Testis (tissue), 2 donors: ENCODE data around the gene GALNT5.

Source experiments
- POLR2A ChIP-seq: fragments of 450-650 bp; IDR thresholded peaks from one replicate; pipeline ENCODE4 v1.6.1; 2017; ENCODE audit warnings: antibody characterized with exemption, mild to moderate bottlenecking, moderate library complexity
- TF ChIP-seq, protein P1 (sequence below), 3 experiments: fragments of 450-650 bp in 2 of 3; fragments of 200-600 bp in 1 of 3; sonication (generic) in 1 of 3; IDR thresholded peaks; one replicate each; pipeline ENCODE4 v1.5.1; 2016 to 2019; ENCODE audit warnings: antibody characterized with exemption in 3 of 3, mild to moderate bottlenecking in 2 of 3, moderate library complexity in 1 of 3

DNA sequence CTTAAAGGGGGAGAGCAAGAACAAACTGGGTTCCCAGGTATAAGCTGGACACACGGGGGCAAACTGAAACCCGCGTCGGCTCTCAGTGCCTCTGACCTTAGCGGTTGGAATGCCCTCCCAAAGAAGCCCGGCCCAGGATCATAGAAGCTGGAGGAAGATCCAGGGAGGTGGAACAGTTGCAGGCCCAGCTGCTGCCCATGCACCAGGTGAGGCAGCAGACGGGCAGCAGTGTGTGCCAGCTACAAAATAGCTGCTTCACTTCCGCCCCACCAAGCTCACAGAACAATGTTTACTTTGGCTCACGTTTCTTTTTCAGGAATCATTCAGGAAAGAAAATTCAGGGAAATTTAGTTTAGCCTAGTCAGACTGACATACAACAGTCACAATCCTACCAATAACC, 72.0 kb downstream of the GALNT5 start:
- TF ChIP-seq, protein P1, sequence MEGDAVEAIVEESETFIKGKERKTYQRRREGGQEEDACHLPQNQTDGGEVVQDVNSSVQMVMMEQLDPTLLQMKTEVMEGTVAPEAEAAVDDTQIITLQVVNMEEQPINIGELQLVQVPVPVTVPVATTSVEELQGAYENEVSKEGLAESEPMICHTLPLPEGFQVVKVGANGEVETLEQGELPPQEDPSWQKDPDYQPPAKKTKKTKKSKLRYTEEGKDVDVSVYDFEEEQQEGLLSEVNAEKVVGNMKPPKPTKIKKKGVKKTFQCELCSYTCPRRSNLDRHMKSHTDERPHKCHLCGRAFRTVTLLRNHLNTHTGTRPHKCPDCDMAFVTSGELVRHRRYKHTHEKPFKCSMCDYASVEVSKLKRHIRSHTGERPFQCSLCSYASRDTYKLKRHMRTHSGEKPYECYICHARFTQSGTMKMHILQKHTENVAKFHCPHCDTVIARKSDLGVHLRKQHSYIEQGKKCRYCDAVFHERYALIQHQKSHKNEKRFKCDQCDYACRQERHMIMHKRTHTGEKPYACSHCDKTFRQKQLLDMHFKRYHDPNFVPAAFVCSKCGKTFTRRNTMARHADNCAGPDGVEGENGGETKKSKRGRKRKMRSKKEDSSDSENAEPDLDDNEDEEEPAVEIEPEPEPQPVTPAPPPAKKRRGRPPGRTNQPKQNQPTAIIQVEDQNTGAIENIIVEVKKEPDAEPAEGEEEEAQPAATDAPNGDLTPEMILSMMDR (IDR thresholded peaks at IDR 0.05): no peak
- no peak for TF ChIP-seq POLR2A
